KMS-11 (cell line): ENCODE measurements around the gene TEKT5.
"Not testable (repeated sequence)": the region's sequence is repeated elsewhere in the genome, so short reads cannot be mapped to it uniquely, and the experiment has no call there.

ENCODE experiments used
- H2AFZ ChIP-seq: fragments of 200-600 bp; sonication (generic); 2 replicates; pipeline ENCODE4 v1.6.1; 2016; ENCODE audit warnings: antibody characterized with exemption, mixed run types, low read depth
- H3K27ac ChIP-seq: fragments of 200-600 bp; sonication (generic); 2 replicates; pipeline ENCODE4 v1.6.1; 2016; ENCODE audit warnings: mild to moderate bottlenecking, mixed run types
- H3K27me3 ChIP-seq: fragments of 200-600 bp; sonication (generic); 2 replicates; pipeline ENCODE4 v1.6.1; 2017; ENCODE audit warnings: mild to moderate bottlenecking, low read depth, mixed run types, moderate library complexity; ENCODE audit not compliant: insufficient read depth
- H3K36me3 ChIP-seq: fragments of 200-600 bp; sonication (generic); 2 replicates; pipeline ENCODE4 v1.6.1; 2017; ENCODE audit warnings: mild to moderate bottlenecking, mixed run types; ENCODE audit not compliant: insufficient read depth
- H3K4me1 ChIP-seq: fragments of 200-600 bp; sonication (generic); 2 replicates; pipeline ENCODE4 v1.6.1; 2016; ENCODE audit warnings: mild to moderate bottlenecking, low read depth, mixed run types; ENCODE audit not compliant: poor library complexity, severe bottlenecking
- H3K4me2 ChIP-seq: fragments of 200-600 bp; sonication (generic); 2 replicates; pipeline ENCODE4 v1.7.0; 2016; ENCODE audit warnings: mild to moderate bottlenecking, mixed run types
- H3K4me3 ChIP-seq: fragments of 200-600 bp; sonication (generic); IDR thresholded peaks from 2 replicates; pipeline ENCODE4 v1.6.1; 2017; ENCODE audit warnings: low read depth, low read length, mixed read lengths; ENCODE audit not compliant: insufficient read depth
- H3K79me2 ChIP-seq: fragments of 200-600 bp; sonication (generic); 2 replicates; pipeline ENCODE4 v1.6.1; 2016; ENCODE audit warnings: low read depth, mixed run types; ENCODE audit not compliant: insufficient read depth
- H3K9ac ChIP-seq: fragments of 200-600 bp; sonication (generic); 2 replicates; pipeline ENCODE4 v1.6.1; 2016; ENCODE audit warnings: mild to moderate bottlenecking, mixed run types
- H4K20me1 ChIP-seq: fragments of 200-600 bp; sonication (generic); 2 replicates; pipeline ENCODE4 v1.6.1; 2016; ENCODE audit warnings: mild to moderate bottlenecking, mixed run types; ENCODE audit not compliant: insufficient read depth
- TF ChIP-seq, protein P1 (sequence below): fragments of 200-600 bp; sonication (generic); conservative IDR thresholded peaks from 2 replicates; pipeline ENCODE4 v1.6.1; 2017; ENCODE audit warnings: low read depth, mild to moderate bottlenecking, antibody characterized with exemption, low read length, moderate library complexity, mixed read lengths

Gene TEKT5

GRCh38 chr16:10655415-10655977, 39.2 kb downstream of the TEKT5 start:
- TF ChIP-seq, protein P1, sequence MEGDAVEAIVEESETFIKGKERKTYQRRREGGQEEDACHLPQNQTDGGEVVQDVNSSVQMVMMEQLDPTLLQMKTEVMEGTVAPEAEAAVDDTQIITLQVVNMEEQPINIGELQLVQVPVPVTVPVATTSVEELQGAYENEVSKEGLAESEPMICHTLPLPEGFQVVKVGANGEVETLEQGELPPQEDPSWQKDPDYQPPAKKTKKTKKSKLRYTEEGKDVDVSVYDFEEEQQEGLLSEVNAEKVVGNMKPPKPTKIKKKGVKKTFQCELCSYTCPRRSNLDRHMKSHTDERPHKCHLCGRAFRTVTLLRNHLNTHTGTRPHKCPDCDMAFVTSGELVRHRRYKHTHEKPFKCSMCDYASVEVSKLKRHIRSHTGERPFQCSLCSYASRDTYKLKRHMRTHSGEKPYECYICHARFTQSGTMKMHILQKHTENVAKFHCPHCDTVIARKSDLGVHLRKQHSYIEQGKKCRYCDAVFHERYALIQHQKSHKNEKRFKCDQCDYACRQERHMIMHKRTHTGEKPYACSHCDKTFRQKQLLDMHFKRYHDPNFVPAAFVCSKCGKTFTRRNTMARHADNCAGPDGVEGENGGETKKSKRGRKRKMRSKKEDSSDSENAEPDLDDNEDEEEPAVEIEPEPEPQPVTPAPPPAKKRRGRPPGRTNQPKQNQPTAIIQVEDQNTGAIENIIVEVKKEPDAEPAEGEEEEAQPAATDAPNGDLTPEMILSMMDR: no peak
- no peaks in the 10 kb centered on the region for H4K20me1 ChIP-seq
- no peaks in the 10 kb centered on the region for H3K36me3 ChIP-seq
- no peaks in the 10 kb centered on the region for H3K27me3 ChIP-seq
- H3K4me1 ChIP-seq: peaks cover 19% of the 10 kb centered on the region
- no peaks in the 10 kb centered on the region for H3K79me2 ChIP-seq
- no peak overlapping the region for H3K9ac ChIP-seq
- H3K27ac ChIP-seq: no peak overlapping the region
- no peak overlapping the region for H2AFZ ChIP-seq
- H3K4me2 ChIP-seq: no peak overlapping the region
- no peak overlapping the region for H3K4me3 ChIP-seq

GRCh38 chr16:10654592-10655414, 39.9 kb downstream of the TEKT5 start:
- Histone ChIP-seq H3K27me3 (no peaks in the 10 kb centered on the region), H3K79me2 (no peaks in the 10 kb centered on the region), H3K27ac (no peak overlapping the region), H3K4me2 (no peak overlapping the region), H3K36me3 (no peaks in the 10 kb centered on the region), H2AFZ (no peak overlapping the region), H3K4me1 (peaks cover 12% of the 10 kb centered on the region), H3K9ac (no peak overlapping the region), H3K4me3 (no peak overlapping the region), H4K20me1 (no peaks in the 10 kb centered on the region)
- TF ChIP-seq, protein P1: no peak

DNA sequence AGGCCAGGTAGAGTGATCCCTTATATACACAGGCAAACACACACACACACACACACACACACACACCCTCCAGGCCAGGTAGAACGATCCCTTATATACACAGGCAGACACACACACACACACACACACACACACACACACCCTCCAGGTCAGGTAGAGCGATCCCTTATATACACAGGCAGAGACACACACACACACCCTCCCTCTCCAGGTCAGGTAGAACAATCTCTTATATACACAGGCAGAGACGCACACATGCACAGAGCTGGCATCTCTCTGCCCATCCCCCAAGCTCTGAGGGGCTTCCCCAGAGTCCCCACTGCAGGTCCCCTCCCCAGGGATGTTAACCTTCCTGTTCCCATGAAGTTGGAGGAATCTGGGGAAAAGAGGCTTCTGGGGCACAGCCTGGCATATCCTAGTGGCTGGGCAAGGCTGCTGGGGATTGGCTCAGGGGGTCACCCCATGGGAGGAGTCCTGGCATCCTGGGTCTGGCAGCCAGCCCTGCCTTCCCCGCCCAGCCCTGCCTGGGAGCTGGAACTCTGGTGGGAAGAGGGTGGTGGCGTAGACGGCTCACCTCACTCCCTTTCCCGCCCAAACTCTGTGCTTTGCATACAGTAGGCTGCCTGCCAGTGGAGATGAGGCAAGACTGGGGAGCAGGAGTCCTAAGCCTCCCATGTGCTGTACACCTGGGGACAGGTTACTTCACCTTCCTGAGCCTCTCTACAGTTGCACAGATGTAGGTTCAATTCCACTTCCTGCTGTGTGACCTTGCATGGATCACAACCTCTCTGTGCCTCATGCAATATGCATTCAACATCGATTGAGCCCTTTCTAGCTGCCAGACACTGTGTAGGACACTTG, 41.8 kb downstream of the TEKT5 start:
- Histone ChIP-seq H2AFZ (no peak overlapping the region), H3K4me2 (no peak overlapping the region), H3K79me2 (no peaks in the 10 kb centered on the region), H3K27ac (no peak overlapping the region), H3K36me3 (no peaks in the 10 kb centered on the region), H3K4me3 (no peak overlapping the region), H3K27me3 (no peaks in the 10 kb centered on the region), H4K20me1 (no peaks in the 10 kb centered on the region), H3K9ac (no peak overlapping the region), H3K4me1 (peaks cover 11% of the 10 kb centered on the region)
- TF ChIP-seq, protein P1: no peak

GRCh38 chr16:10649098-10649497, 45.6 kb downstream of the TEKT5 start:
- peaks cover 11% of the 10 kb centered on the region for H3K4me1 ChIP-seq
- H4K20me1 ChIP-seq, H3K27ac ChIP-seq, H3K4me3 ChIP-seq, H3K79me2 ChIP-seq, H3K27me3 ChIP-seq, H3K9ac ChIP-seq, H3K36me3 ChIP-seq: not testable (repeated sequence)
- peak overlapping the region; percentile 19; the same call in 1 of the 2 replicates for H3K4me2 ChIP-seq
- H2AFZ ChIP-seq: peak overlapping the region; percentile 42; the same call in 1 of the 2 replicates
